ENCODE results near the gene CD33. TPM values are rescaled to one million over a fixed set of nuclear protein-coding genes. Genes with fewer than 3 reads are reported as not detected.

Gene CD33
- total RNA-seq, 1 donor from 2014 or later = 20.7 TPM

DNA sequence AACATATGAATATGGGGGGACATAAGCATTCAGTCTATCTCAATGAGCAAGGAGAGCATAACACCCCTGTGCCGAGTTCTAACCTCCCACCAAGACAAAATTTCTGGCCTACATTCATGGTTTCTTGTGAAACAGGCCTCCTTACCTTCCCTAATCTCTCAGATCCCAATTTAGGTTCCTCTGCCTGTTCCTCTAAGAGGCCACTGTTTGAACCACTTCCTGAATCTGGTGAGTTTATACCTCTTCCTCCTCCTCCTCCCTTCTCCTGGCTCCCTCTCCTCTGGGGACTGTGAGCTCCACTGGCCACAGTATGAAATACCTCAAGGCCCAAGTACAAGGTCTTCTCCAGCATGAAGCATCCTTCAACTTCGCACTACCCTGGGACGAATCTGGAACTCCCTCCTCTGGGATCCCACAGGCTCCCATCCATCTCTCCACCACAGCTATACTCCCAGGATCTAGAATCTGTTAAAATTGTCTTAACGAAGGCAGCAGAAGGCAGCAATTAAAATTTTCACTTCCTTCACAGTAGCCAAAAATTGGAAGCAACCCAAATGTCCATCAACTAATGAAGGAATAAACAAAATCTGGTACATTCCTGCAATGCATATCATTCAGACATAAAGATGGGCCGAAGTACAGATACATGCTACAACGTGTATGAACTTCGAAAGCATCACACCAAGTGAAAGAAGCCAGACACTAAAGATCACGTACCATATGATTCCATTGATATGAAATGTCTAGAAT, 18.2 kb downstream of the CD33 start:
- no peaks in the 10 kb centered on the region for H3K9me3 ChIP-seq
- H3K36me3 ChIP-seq = no peaks in the 10 kb centered on the region
- intact Hi-C loops (cut with DNase I) = no loop called here
- H3K4me1 ChIP-seq = no peaks in the 10 kb centered on the region
- no peak for DNase-seq
- TF ChIP-seq, protein P1, sequence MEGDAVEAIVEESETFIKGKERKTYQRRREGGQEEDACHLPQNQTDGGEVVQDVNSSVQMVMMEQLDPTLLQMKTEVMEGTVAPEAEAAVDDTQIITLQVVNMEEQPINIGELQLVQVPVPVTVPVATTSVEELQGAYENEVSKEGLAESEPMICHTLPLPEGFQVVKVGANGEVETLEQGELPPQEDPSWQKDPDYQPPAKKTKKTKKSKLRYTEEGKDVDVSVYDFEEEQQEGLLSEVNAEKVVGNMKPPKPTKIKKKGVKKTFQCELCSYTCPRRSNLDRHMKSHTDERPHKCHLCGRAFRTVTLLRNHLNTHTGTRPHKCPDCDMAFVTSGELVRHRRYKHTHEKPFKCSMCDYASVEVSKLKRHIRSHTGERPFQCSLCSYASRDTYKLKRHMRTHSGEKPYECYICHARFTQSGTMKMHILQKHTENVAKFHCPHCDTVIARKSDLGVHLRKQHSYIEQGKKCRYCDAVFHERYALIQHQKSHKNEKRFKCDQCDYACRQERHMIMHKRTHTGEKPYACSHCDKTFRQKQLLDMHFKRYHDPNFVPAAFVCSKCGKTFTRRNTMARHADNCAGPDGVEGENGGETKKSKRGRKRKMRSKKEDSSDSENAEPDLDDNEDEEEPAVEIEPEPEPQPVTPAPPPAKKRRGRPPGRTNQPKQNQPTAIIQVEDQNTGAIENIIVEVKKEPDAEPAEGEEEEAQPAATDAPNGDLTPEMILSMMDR (IDR thresholded peaks at IDR 0.05) = no peak
- no peaks in the 10 kb centered on the region for H3K27me3 ChIP-seq
- H3K4me3 ChIP-seq = no peak overlapping the region
- no peak overlapping the region for H3K27ac ChIP-seq
- no peak for ATAC-seq

DNA sequence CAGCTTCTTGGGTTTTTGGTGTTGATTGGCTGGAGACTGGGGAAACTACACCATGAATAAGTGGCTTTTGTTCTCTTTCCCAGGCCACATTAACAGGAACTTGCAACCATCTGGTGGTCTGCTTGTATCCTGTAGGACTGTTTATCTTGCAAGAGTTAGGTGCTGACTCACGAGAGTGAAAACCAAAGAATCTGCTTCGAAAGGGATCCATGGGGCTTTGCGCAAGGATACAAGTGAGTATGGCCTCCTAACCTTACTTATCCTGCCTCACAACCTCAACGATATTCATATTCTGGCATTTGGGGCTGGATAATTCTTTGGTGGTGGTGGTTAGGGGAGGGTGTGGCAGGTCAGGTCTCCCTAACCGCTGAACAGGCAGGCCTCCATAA, 21.3 kb downstream of the CD33 start:
- TF ChIP-seq, protein P1 (IDR thresholded peaks at IDR 0.05) = no peak
- ATAC-seq = peak; percentile 56
- no peaks in the 10 kb centered on the region for H3K27me3 ChIP-seq
- intact Hi-C loops (cut with DNase I) = no loop called here
- no peak overlapping the region for H3K27ac ChIP-seq
- no peaks in the 10 kb centered on the region for H3K4me1 ChIP-seq
- no peaks in the 10 kb centered on the region for H3K36me3 ChIP-seq
- no peak overlapping the region for H3K4me3 ChIP-seq
- no peak for DNase-seq
- H3K9me3 ChIP-seq = no peaks in the 10 kb centered on the region

DNA sequence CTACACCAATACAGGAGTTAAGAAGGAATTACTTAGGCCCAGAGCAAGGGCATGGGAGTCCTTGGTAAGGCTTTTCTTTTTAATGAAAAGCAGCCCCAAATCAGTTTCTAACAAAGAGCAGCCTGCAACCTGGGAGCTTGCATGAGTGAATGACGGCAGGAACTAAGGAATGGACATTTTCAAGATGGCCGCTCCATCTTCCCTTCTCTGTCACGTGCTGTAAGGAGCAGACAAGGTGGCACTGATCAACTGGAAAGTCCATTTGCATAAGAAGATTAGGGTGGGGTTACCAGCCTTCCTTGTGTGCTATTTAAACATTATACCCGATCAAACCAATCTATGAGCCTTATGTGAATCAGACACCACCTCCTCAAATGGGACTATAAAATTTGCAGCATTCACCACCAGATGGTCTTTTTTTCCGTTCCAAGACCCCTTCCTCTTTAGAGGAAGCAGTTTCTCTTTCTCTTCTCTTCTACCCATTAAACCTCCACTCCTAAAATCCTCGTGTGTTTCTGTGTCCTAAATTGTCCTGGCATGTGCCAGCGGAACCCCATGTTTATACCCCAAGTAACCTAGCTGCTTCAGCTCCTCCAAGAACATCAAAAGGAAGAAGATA, 23.2 kb downstream of the CD33 start:
- ATAC-seq = no peak
- no peak overlapping the region for H3K27ac ChIP-seq
- H3K4me1 ChIP-seq = no peaks in the 10 kb centered on the region
- H3K27me3 ChIP-seq = no peaks in the 10 kb centered on the region
- no peak for DNase-seq
- H3K9me3 ChIP-seq = no peaks in the 10 kb centered on the region
- TF ChIP-seq, protein P1 (IDR thresholded peaks at IDR 0.05) = no peak
- no peaks in the 10 kb centered on the region for H3K36me3 ChIP-seq
- H3K4me3 ChIP-seq = no peak overlapping the region
- intact Hi-C loops (cut with DNase I) = no loop called here

DNA sequence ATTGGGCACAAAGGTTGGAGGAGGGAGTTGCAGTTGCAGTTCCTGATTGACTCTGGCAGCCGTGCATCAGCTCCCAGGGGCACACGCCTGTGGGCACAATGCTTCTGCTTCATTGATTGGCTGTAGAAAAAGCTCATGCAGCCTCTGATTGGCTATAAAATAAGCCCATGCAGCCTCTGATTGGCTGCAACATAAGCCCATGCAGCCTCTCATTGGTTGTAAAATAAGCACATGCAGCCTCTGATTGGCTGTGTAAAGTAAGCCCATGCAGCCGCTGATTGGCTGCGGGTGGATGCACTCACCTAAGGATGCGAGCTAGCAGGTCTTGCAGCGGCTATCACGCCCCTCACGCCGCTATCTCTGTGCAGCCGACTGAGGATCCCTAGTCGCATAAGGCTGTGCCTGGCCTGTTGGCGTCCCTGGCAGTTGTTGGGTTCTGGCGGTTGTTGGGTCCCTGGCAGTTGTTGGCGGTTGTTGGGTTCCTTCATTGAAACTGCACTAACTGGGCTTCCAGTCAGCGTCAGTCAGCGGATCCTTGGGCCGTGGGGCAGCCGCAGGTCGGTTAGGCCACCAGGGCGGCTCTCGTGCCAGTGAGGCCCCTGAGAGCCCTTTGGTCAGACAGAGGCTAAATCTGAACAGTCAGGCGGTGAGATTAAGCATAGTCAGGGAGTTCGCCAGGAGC, 26.0 kb downstream of the CD33 start, which contains the start of gene SIGLECL1:
Gene SIGLECL1 (plus strand): TSS at position 295 of the 682 bp plus-strand sequence. CDS start 12,993 bp downstream, outside the sequence.
- ATAC-seq = no peak

DNA sequence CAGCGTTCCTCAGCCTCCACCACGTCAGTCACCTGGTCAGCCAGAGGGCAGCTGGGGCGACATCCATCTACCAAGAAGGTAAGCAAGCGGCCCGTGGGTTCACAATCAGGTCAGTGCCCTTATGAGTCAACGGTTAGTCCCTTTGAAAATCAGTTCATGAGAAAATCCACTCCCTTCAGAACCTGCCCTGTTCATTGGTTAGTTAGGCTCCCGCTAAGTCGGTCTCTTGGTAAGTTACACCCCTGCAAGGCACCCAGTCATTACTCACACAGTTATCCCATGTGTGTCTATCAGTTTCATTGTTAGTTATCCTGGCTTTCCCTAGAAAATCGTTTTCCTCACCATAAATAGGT, 26.6 kb downstream of the CD33 start:
- Histone ChIP-seq H3K9me3 (no peaks in the 10 kb centered on the region), H3K4me3 (no peak overlapping the region), H3K36me3 (no peaks in the 10 kb centered on the region), H3K27ac (no peak overlapping the region), H3K4me1 (no peaks in the 10 kb centered on the region), H3K27me3 (peaks cover 10% of the 10 kb centered on the region)
- ATAC-seq (no peak), DNase-seq (no peak)
- intact Hi-C loops (cut with DNase I) = no loop called here
- TF ChIP-seq, protein P1 (IDR thresholded peaks at IDR 0.05) = no peak

More for the DNA sequence above, 26.0 kb downstream of the CD33 start, which contains the start of gene SIGLECL1:
- H3K27ac ChIP-seq = no peak within 1 kb of the TSS
- H3K27me3 ChIP-seq = peaks cover 10% of the 10 kb centered on the region
- no peaks in the 10 kb centered on the region for H3K4me1 ChIP-seq
- no peak for DNase-seq
- no peaks in the 10 kb centered on the region for H3K36me3 ChIP-seq
- TF ChIP-seq, protein P1 (IDR thresholded peaks at IDR 0.05) = no peak
- intact Hi-C loops (cut with DNase I) = no loop called here
- H3K9me3 ChIP-seq = no peaks in the 10 kb centered on the region
- H3K4me3 ChIP-seq = no peak within 1 kb of the TSS
